Omental fat pad (tissue), 4 donors: ENCODE measurements around the gene TANC1. TPM values are rescaled to one million over a fixed set of nuclear protein-coding genes. Genes with fewer than 3 reads are reported as not detected.

Experiments used
- ATAC-seq: fragments of 150-250 bp; one replicate; pipeline ENCODE4 v1.9.1; 2016; ENCODE audit warnings: mild to moderate bottlenecking, moderate library complexity; ENCODE audit not compliant: low FRiP score
- DNase-seq: peaks from one replicate; pipeline ENCODE4 v3.0.0-alpha.2; 2019; ENCODE audit warnings: low spot score
- CTCF ChIP-seq, 3 donors: fragments of 450-650 bp; IDR thresholded peaks; one replicate each; pipeline ENCODE4 v1.5.1; 2016 to 2017; ENCODE audit warnings: antibody characterized with exemption in 3 of 3, mild to moderate bottlenecking in 3 of 3, moderate library complexity in 2 of 3
- total RNA-seq, 4 donors: library from RNA; depleted of rRNA; stranded (reverse); fragments of >200 nt; gene quantifications; one replicate each; pipeline ENCODE4 v1.1.0, GENCODE V29; 2016

TANC1 gene
- total RNA-seq, 4 donors from 2014 or later, result 26.4 to 72.5 (median 34.9) TPM

DNA sequence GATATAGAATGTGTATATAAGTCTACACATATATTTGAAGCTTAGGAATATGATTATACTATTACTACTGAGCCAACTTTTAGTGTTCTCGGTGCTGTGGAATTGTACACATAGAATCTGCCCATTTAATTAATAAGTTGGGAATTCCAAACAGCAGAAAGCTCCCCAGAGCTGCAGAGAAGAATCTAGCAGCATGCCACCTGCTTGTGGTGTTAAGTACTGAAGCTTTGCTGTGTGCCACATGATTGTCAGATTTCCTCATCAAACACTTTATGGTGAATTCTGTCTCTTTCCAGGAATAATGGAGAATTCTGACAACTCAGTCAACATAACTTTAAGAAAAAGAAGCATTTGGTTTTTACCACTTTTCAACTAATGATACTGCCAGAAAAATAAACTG lies 200.3 kb downstream of the TANC1 start:
- ATAC-seq (no peak), DNase-seq (no peak)
- no peak for TF ChIP-seq CTCF (IDR thresholded peaks at IDR 0.05)

DNA sequence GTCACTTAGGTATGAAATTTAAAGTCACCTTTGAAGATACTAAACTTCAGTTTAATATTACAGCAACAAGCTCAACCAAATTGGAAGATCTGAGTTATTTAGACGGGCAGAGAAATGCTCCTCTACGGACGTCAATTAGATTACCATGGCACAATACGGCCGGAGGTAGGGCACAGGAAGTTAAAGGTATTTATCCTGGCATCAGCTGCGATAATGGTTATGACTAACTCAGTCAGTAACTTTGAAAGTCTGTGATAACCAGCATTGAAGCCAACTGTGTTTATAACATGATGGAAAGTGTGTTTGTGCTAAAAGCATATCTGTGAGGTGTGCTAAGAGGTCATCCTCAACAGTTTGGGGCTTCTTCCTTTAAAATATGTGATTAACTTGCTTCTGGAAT lies 200.7 kb downstream of the TANC1 start:
- no peak for DNase-seq
- no peak for ATAC-seq
- TF ChIP-seq CTCF (IDR thresholded peaks at IDR 0.05), result no peak

- no peak for ATAC-seq
- DNase-seq, result no peak
- no peak for TF ChIP-seq CTCF (IDR thresholded peaks at IDR 0.05)
These were observed 204.0 kb downstream of the TANC1 start for GRCh38 chr2:159172403-159172802.

GRCh38 chr2:159174759-159175158 lies 206.3 kb downstream of the TANC1 start:
- ATAC-seq, result no peak
- no peak for DNase-seq
- no peak for TF ChIP-seq CTCF (IDR thresholded peaks at IDR 0.05)

DNA sequence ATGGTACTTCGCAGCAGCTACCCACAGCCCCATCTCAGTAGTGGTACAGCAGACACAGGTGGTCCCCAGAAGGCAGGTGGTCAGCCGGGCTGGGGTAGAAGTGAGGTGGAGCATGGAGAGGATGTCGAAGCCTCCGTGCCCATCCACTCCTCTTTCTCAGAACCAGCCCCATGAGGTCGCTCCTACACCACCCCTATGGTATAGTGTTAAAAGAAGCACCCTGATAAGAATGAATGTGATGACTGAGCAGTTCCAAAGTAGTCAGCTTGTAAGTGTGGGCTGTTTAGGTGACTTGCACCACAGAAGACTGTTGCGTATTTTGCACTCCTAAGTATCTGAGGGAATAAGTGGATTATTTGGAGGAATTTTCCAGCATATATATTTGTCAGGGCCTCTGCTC lies 206.7 kb downstream of the TANC1 start:
- no peak for TF ChIP-seq CTCF (IDR thresholded peaks at IDR 0.05)
- ATAC-seq, result no peak

GRCh38 chr2:159175927-159176326 lies 207.5 kb downstream of the TANC1 start:
- no peak for TF ChIP-seq CTCF (IDR thresholded peaks at IDR 0.05)
- no peak for ATAC-seq
- no peak for DNase-seq

More for the DNA sequence above, 206.7 kb downstream of the TANC1 start:
- DNase-seq, result no peak

DNA sequence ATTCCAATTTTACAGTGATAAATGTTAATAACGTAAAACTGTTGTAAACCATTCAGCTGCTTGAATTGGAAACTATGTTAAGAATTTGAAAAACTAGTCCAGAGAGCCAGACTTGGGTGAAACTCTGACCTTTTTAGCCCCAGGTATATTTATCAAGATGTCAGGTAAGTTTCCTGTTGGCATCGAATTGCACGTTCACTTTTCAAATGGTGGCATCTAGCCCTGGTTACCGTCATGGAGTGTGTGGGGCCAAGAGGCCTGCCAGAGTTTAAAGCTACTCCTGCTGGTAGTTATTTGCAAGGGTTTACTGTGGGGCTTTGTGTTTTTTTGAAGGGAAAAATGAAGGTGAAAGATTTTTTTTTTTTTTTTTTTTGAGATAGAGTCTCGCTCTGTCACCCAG lies 208.1 kb downstream of the TANC1 start:
- no peak for ATAC-seq
- TF ChIP-seq CTCF (IDR thresholded peaks at IDR 0.05), result no peak
- DNase-seq, result no peak
